RWPE1 (cell line): ENCODE results near the gene MMP21.

Experiments used
- CTCF ChIA-PET: fragments of 350-600 bp; sonication (Branson Sonifier 250); formaldehyde crosslinking; extraction: SDS; loops from one replicate; lab custom pipeline; 2021; lab: Yijun Ruan, JAX
- POLR2A ChIA-PET: fragments of 400-600 bp; formaldehyde crosslinking; extraction: SDS; loops from one replicate; lab custom pipeline; 2020; ENCODE audit warnings: antibody characterized with exemption; ENCODE audit not compliant: low non-redundant PET; lab: Yijun Ruan, JAX
- DNase-seq: peaks from one replicate; pipeline ENCODE4 v3.0.0; 2012; ENCODE audit warnings: low spot score
- H3K27ac ChIP-seq: fragments of 450-650 bp; 2 replicates; pipeline ENCODE4 v1.5.1; 2017
- TF ChIP-seq, protein P1 (sequence below): fragments of 450-650 bp; conservative IDR thresholded peaks from 2 replicates; pipeline ENCODE4 v1.5.1; 2017; ENCODE audit warnings: low read depth, mild to moderate bottlenecking

The MMP21 gene

DNA sequence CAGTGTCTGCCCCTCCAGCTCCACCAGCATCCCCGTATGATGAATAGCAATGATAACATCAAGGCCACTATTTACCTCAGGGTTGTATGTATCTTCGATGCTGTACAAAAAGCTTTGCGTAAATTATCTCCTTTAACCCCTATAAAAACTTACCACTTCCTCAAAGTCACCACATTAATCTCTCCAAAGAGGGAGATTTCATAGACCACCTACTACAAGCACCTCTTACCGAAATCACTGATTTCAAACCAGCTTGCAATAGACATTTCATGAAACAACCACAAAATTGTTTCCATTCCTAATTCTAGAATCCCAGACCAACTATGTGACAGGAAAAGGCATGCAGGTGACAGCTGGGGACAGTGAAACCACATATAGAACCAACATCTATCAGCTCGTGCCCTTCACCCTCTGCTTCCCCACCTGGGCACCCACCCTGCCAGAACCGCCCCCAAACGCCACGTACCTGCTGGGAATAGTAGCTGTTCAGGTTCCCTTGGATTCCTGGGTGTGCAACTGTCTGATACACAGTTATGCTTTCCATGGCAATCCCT lies 20.1 kb upstream of the MMP21 start:
- CTCF ChIA-PET: interaction anchor here (0.7 to 0.8 kb wide), 2 partner anchors 16 to 251 kb away, joined by 3 to 4 read pairs; no protein-coding TSS in a partner anchor
- POLR2A ChIA-PET: no interaction called here
- H3K27ac ChIP-seq: no peak overlapping the region
- DNase-seq: no peak
- TF ChIP-seq, protein P1, sequence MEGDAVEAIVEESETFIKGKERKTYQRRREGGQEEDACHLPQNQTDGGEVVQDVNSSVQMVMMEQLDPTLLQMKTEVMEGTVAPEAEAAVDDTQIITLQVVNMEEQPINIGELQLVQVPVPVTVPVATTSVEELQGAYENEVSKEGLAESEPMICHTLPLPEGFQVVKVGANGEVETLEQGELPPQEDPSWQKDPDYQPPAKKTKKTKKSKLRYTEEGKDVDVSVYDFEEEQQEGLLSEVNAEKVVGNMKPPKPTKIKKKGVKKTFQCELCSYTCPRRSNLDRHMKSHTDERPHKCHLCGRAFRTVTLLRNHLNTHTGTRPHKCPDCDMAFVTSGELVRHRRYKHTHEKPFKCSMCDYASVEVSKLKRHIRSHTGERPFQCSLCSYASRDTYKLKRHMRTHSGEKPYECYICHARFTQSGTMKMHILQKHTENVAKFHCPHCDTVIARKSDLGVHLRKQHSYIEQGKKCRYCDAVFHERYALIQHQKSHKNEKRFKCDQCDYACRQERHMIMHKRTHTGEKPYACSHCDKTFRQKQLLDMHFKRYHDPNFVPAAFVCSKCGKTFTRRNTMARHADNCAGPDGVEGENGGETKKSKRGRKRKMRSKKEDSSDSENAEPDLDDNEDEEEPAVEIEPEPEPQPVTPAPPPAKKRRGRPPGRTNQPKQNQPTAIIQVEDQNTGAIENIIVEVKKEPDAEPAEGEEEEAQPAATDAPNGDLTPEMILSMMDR: no peak

DNA sequence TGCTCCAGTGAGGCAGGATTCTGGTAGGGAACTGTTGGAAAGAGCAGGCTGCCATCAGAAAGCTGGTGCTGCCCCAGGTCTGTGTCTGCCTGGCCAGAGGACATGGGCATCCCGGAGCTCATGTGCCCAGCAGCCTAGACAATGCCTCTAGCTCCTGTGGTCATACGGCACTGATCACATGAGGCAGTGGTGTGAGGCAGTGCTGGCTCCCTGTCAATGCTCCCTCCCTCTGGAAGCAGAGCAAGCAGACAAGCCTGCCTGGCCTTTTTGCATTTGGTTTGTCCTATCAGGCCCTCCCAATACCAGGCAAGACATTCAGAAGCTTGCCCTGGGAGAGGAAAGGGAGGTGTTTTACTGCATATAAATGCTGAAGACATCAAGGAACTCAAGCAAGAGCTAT lies 19.5 kb upstream of the MMP21 start:
- ChIA-PET CTCF (no interaction called here), POLR2A (no interaction called here)
- TF ChIP-seq, protein P1: no peak
- no peak overlapping the region for H3K27ac ChIP-seq
- DNase-seq: no peak

DNA sequence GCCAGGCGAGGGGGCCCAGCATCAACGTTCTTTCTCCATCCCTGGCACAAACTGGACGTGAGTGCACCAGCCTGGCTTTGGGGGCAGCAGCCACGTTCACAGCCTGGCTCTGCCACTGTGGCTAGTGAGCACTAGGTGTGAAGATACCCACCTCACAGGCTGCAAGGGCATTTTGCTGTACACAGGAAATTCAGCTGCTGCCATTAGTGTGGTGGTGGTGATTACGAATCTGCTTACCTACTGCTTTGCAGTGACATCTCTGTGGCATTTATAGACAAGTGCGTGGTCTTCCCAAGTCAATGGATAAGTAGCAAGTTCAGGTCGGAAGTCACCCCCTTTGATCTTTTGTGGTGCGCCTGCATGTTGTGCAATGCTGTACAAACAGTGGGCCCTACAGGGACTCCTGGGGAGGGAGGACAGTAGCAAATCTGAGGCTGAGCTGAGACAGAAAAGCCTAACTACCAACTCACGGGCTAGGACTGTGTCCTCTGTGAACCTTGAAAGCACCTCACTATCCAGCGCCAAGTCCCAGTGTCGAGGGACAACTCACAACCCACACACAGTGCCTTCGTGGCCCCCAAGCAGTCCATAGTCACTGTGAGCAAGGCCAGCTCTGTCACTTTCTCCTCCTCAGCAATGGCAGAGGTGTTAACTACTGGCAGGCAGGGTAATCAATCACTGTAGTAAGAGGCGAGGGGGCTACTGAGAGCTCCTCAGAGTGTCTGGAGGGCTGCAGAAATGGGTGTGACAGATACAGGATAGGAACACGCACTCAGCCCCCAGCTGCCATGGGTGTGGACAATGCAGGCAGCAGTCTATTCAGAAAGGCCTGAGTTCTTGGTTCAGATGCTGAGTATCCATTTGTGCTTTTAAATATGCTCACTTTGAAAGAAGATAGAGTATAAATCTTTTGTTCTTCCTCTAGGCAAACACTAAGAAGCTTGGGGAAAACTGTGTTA lies 17.0 kb upstream of the MMP21 start:
- ChIA-PET POLR2A (interaction anchor here (0.6 kb wide), 1 partner anchor 1822 kb away, joined by 3 read pairs; no protein-coding TSS in a partner anchor), CTCF (interaction anchor here (0.6 to 1.5 kb wide), 2 partner anchors 11 to 760 kb away, joined by 3 to 5 read pairs; no protein-coding TSS in a partner anchor)
- TF ChIP-seq, protein P1: no peak
- no peak overlapping the region for H3K27ac ChIP-seq
- DNase-seq: no peak

DNA sequence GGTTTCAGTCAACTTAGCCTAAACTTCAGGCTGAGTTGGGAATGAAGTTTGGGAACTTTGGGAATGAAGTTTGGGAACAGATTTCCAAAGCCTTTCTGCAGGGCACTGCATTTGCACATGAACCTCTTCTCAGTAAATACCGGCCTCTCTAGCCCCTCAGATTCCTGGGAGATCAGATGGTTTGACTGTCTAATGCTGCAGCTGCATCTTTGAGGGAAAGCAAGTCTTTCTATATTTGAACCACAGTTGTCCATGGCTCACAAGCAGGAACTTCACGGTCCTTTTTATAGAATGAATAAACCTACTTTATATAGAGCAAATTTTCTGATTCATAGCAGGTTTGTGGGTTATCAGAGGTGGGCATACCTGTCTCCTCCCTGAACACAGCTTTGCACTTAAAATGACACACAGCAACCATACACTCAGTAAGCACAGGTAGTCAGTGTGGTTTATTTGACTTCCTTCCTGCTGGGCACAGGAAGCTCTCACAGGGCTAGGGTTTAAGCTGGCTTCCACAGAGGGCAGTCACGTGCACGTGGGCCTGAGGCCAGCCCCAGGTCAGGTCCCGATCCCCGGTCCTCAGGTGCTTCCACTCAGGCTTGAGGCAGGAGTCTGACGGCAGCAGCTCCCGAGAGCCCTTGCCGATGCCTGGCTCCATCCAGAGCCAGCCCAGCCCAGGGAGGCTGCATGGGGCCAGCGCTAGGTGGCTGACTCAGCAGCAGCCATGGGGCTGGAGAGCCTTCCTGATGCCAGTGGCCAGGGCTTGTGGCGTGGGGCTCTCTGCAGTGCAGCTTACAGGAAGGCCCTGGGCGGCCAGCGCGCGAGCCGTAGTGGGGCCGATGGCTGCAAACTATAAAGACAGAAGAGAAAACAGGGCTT lies 12.8 kb upstream of the MMP21 start:
- TF ChIP-seq, protein P1: no peak
- POLR2A ChIA-PET: no interaction called here
- DNase-seq: no peak
- no peak overlapping the region for H3K27ac ChIP-seq
- CTCF ChIA-PET: interaction anchor here (0.7 kb wide), 1 partner anchor 16 kb away, joined by 3 read pairs; no protein-coding TSS in a partner anchor

DNA sequence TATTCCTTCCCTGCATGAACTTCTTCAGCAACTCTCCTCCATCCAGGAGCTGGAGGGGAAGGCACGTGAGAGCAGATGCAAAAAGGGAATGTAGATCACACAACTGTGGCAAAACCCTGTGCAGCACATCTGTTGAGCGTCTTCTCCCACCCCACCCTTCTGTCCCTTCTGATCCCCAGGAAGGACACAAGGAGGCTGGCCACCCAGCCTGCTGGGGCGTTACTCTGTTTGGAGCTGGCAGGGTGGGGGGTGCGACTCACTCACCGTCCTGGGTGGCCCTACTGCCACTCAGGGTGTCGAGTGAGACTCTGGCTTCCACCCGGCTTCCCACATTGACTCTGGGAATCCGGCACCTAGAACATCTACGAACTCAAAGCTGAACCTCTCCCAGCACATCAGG lies 10.2 kb upstream of the MMP21 start:
- CTCF ChIA-PET: no interaction called here
- TF ChIP-seq, protein P1: no peak
- DNase-seq: no peak

More for the DNA sequence above, 10.2 kb upstream of the MMP21 start:
- POLR2A ChIA-PET: no interaction called here
- H3K27ac ChIP-seq: no peak overlapping the region
